Sigmoid colon (tissue), 7 donors: ENCODE results near the gene TMEM255B. TPM values are rescaled to one million over a fixed set of nuclear protein-coding genes. Genes with fewer than 3 reads are reported as not detected.
"Not testable (repeated sequence)": the region's sequence is repeated elsewhere in the genome, so short reads cannot be mapped to it uniquely, and the experiment has no call there.

ENCODE experiments used
- DNase-seq: peaks from one replicate; pipeline ENCODE4 v3.0.0-alpha.2; 2019
- H3K27ac ChIP-seq, 4 donors: fragments of 200-600 bp; sonication (generic); one replicate each; pipeline ENCODE4 v1.5.1; 2016 to 2019; ENCODE audit warnings: mild to moderate bottlenecking in 1 of 4
- H3K27me3 ChIP-seq, 3 donors: fragments of 200-600 bp; sonication (generic); one replicate each; pipeline ENCODE4 v1.5.1; 2019; ENCODE audit warnings: mild to moderate bottlenecking in 1 of 3
- H3K36me3 ChIP-seq, 4 donors: fragments of 200-600 bp; sonication (generic); one replicate each; pipeline ENCODE4 v1.5.1; 2016 to 2019
- H3K4me1 ChIP-seq, 4 donors: fragments of 200-600 bp; sonication (generic); one replicate each; pipeline ENCODE4 v1.5.1; 2017 to 2019
- H3K4me3 ChIP-seq, 4 donors: fragments of 200-600 bp; sonication (generic); one replicate each; pipeline ENCODE4 v1.5.1; 2017 to 2019; ENCODE audit warnings: mild to moderate bottlenecking in 2 of 4, moderate library complexity in 1 of 4
- H3K9me3 ChIP-seq, 4 donors: fragments of 200-600 bp in 3 of 4; sonication (generic) in 3 of 4; one replicate each; pipeline versions ENCODE4 v1.5.1 to v1.6.1; 2013 to 2019
- CTCF ChIP-seq, 4 experiments: fragments of 450-650 bp in 3 of 4; fragments of 200-600 bp in 1 of 4; IDR thresholded peaks; one replicate each; pipeline ENCODE4 v1.5.1; 2016 to 2019; ENCODE audit warnings: antibody characterized with exemption in 4 of 4, mild to moderate bottlenecking in 3 of 4, moderate library complexity in 2 of 4
- EP300 ChIP-seq, 4 donors: sonication (generic); formaldehyde crosslinking; IDR thresholded peaks; one replicate each; pipeline ENCODE4 v1.6.1; 2017; ENCODE audit warnings: antibody characterized with exemption in 4 of 4
- POLR2A ChIP-seq, 2 donors: fragments of 450-650 bp; IDR thresholded peaks; one replicate each; pipeline ENCODE4 v1.6.1; 2016; ENCODE audit warnings: antibody characterized with exemption in 2 of 2, mild to moderate bottlenecking in 2 of 2, moderate library complexity in 2 of 2
- POLR2AphosphoS5 ChIP-seq, 4 donors: sonication (generic); formaldehyde crosslinking; IDR thresholded peaks; one replicate each; pipeline ENCODE4 v1.6.1; 2017; ENCODE audit warnings: antibody characterized with exemption in 4 of 4
- WGBS, 2 donors: extraction: QIAGEN DNeasy Blood & Tissue Kit; methylation state at CpG; one replicate each; pipeline ENCODE4 v1.1.7; 2013; 5-methylcytosine and 5-hydroxymethylcytosine counted together
- intact Hi-C: fragments of 100-400 bp; cut with DNase I; formaldehyde crosslinking; loops from one replicate; pipeline ENCODE4 v1.15.1; 2023
- polyA plus RNA-seq, 3 donors: library from polyadenylated mRNA; stranded (reverse); fragments of 200-250 nt; gene quantifications; one replicate each; pipeline ENCODE4 v1.2.3, GENCODE V29; 2013
- total RNA-seq, 4 donors: library from RNA; depleted of rRNA; stranded (reverse); fragments of >200 nt; gene quantifications; one replicate each; pipeline ENCODE4 v1.1.0, GENCODE V29; 2016
- donor health status: healthy with polysubstance abuse.
- donor health status: Bipolar disorder and iron deficiency.
- donor health status: healthy.

Gene TMEM255B
- total and polyA plus RNA-seq, 7 donors = 0.60 to 11.1 (median 4.3) TPM

GRCh38 chr13:113828282-113828825 lies 69.3 kb downstream of the TMEM255B start:
- Histone ChIP-seq H3K9me3 (no peaks in the 10 kb centered on the region), H3K36me3 (peaks cover 0 to 53% (median 21%) of the 10 kb centered on the region in 4 donors), H3K4me3 (no peak overlapping the region), H3K4me1 (no peaks in the 10 kb centered on the region), H3K27me3 (no peaks in the 10 kb centered on the region), H3K27ac (no peak overlapping the region)
- TF ChIP-seq CTCF (IDR thresholded peaks at IDR 0.05) (no peak), POLR2AphosphoS5 (IDR thresholded peaks at IDR 0.05) (no peak), EP300 (IDR thresholded peaks at IDR 0.05) (no peak), POLR2A (IDR thresholded peaks at IDR 0.05) (no peak)
- intact Hi-C loops = no loop called here
- 67 to 92% methylated on average over 20 of the region's 20 CpGs for WGBS, 2 donors
- DNase-seq = no peak

- intact Hi-C loops, H3K4me3 ChIP-seq, H3K27ac ChIP-seq, H3K4me1 ChIP-seq, DNase-seq, H3K27me3 ChIP-seq, H3K9me3 ChIP-seq: not testable (repeated sequence)
- peaks cover 0 to 64% (median 26%) of the 10 kb centered on the region in 4 donors for H3K36me3 ChIP-seq
- 72 to 84% methylated on average over 22 of the region's 22 CpGs for WGBS, 2 donors
Observed at GRCh38 chr13:113830426-113830950, 71.5 kb downstream of the TMEM255B start.

- no peak for TF ChIP-seq POLR2A (IDR thresholded peaks at IDR 0.05)
- no peak for TF ChIP-seq CTCF (IDR thresholded peaks at IDR 0.05)
- H3K4me3 ChIP-seq = no peak overlapping the region
- WGBS, 2 donors = 92 to 93% methylated on average over 23 of the region's 23 CpGs
- no peaks in the 10 kb centered on the region for H3K27me3 ChIP-seq
- H3K4me1 ChIP-seq = peaks cover 0 to 6% (median 0%) of the 10 kb centered on the region in 4 donors
- no peak overlapping the region for H3K27ac ChIP-seq
- DNase-seq = no peak
- intact Hi-C loops = no loop called here
- no peaks in the 10 kb centered on the region for H3K9me3 ChIP-seq
- H3K36me3 ChIP-seq = peaks cover 0 to 59% (median 24%) of the 10 kb centered on the region in 4 donors
Observed at GRCh38 chr13:113831061-113831460, 72.0 kb downstream of the TMEM255B start.

- WGBS, 2 donors = 85 to 93% methylated on average over 19 of the region's 19 CpGs
- no peak overlapping the region for H3K4me3 ChIP-seq
- H3K36me3 ChIP-seq = peaks cover 0 to 50% (median 17%) of the 10 kb centered on the region in 4 donors
- DNase-seq = no peak
- TF ChIP-seq POLR2AphosphoS5 (IDR thresholded peaks at IDR 0.05) = no peak
- H3K4me1 ChIP-seq = peaks cover 0 to 12% (median 5%) of the 10 kb centered on the region in 4 donors
- no peaks in the 10 kb centered on the region for H3K9me3 ChIP-seq
- H3K27ac ChIP-seq = no peak overlapping the region
- intact Hi-C loops = no loop called here
- H3K27me3 ChIP-seq = no peaks in the 10 kb centered on the region
Observed at GRCh38 chr13:113832205-113832604, 73.2 kb downstream of the TMEM255B start.

- TF ChIP-seq POLR2AphosphoS5 (IDR thresholded peaks at IDR 0.05) (no peak), EP300 (IDR thresholded peaks at IDR 0.05) (no peak), POLR2A (IDR thresholded peaks at IDR 0.05) (no peak), CTCF (IDR thresholded peaks at IDR 0.05) (no peak)
- Histone ChIP-seq H3K4me3 (no peak overlapping the region), H3K36me3 (peaks cover 0 to 46% (median 13%) of the 10 kb centered on the region in 4 donors), H3K27me3 (no peaks in the 10 kb centered on the region), H3K4me1 (peaks cover 0 to 16% (median 10%) of the 10 kb centered on the region in 4 donors), H3K9me3 (no peaks in the 10 kb centered on the region), H3K27ac (no peak overlapping the region)
- intact Hi-C loops = no loop called here
- 92 to 95% methylated on average over 23 of the region's 23 CpGs for whole genome bisulfite sequencing, 2 donors
- no peak for DNase-seq
Observed at GRCh38 chr13:113832631-113833030, 73.6 kb downstream of the TMEM255B start.
